ENCODE measurements around the gene CTDSPL.
"Not testable (repeated sequence)": the region's sequence is repeated elsewhere in the genome, so short reads cannot be mapped to it uniquely, and the experiment has no call there.

Gene CTDSPL

GRCh38 chr3:38019658-38020341 is 158.1 kb downstream of the CTDSPL start:
- no peak for DNase-seq (ENCODE audit: low spot score)

- no peak for DNase-seq (ENCODE audit: low spot score)
These were observed 158.7 kb downstream of the CTDSPL start for GRCh38 chr3:38020342-38020726.

- no peak for DNase-seq (ENCODE audit: low spot score)
These were observed 159.5 kb downstream of the CTDSPL start for GRCh38 chr3:38021196-38021595.

GRCh38 chr3:38022301-38022700 is 160.6 kb downstream of the CTDSPL start:
- no peak for DNase-seq (ENCODE audit: low spot score)

- DNase-seq (ENCODE audit: low spot score) = no peak
These were observed 161.4 kb downstream of the CTDSPL start for GRCh38 chr3:38022896-38023709.

GRCh38 chr3:38026856-38027255 is 165.2 kb downstream of the CTDSPL start:
- no peak for DNase-seq (ENCODE audit: low spot score)

- DNase-seq (ENCODE audit: low spot score) = no peak
These were observed 166.1 kb downstream of the CTDSPL start for GRCh38 chr3:38027466-38028465.

- peak; percentile 69 for DNase-seq (ENCODE audit: low spot score)
These were observed 167.1 kb downstream of the CTDSPL start for GRCh38 chr3:38028621-38029361.

- peak; percentile 95 for DNase-seq (ENCODE audit: low spot score)
These were observed 167.9 kb downstream of the CTDSPL start, which contains the start of gene PLCD1 for GRCh38 chr3:38029400-38030125. Gene PLCD1, minus strand, starts transcription at chr3:38029642. Its CDS starts 103 bp downstream, at chr3:38029539.

GRCh38 chr3:38030126-38031021 is 168.7 kb downstream of the CTDSPL start:
- no peak for DNase-seq (ENCODE audit: low spot score)

GRCh38 chr3:38031022-38031994 is 169.6 kb downstream of the CTDSPL start:
- peak; percentile 79 for DNase-seq (ENCODE audit: low spot score)

- no peak for DNase-seq (ENCODE audit: low spot score)
These were observed 170.7 kb downstream of the CTDSPL start for GRCh38 chr3:38032328-38032865.

- DNase-seq (ENCODE audit: low spot score) = not testable (repeated sequence)
These were observed 171.9 kb downstream of the CTDSPL start for GRCh38 chr3:38033586-38033985.
